Measurements from ENCODE around the gene SLX9. TPM values are rescaled to one million over a fixed set of nuclear protein-coding genes. Genes with fewer than 3 reads are reported as not detected.

The SLX9 gene
- total RNA-seq, 1 donor from 2014 or later, result 38.8 TPM

DNA sequence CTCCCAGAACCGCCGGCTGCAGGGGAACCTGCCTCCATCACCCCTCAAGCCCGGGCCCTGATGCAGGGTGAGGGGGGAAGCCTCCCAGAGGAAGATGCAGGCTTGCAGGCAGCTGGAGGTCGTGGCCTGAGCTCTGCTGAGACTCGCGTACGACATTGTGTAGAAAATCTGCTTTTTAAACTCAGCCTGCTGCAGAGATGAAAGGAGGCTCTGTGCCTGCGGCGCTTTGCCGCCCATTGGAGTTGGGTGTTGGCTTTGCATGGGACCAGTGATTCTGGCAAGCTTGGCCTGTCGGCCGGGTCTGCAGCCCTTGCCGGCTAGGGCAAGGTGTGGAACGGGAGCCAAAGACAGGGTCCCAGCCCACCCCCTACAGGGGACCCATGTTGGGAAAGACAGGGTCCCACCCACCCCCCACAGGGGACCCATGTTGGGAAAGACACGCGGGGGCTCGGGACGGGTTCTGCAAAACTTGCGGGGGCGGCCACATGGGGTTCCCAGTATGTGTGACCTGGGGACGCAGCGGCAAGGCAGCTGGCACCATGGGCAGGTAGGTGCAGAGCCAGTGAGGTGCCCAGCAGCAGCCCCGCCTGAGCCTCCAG lies 55.6 kb downstream of the SLX9 start:
- Histone ChIP-seq H3K4me3 (ENCODE audit: insufficient read depth, low read depth, low read length) (no peak overlapping the region), H3K4me2 (ENCODE audit: low read length) (no peak overlapping the region), H3K27me3 (ENCODE audit: insufficient read depth, low read length) (peaks cover 2% of the 10 kb centered on the region), H3K27ac (ENCODE audit: low read depth, low read length) (no peak overlapping the region), H3K79me2 (ENCODE audit: insufficient read depth, low read length) (no peaks in the 10 kb centered on the region), H3K9ac (ENCODE audit: low read length) (no peak overlapping the region), H3K36me3 (ENCODE audit: insufficient read depth, low read length) (no peaks in the 10 kb centered on the region), H3K4me1 (ENCODE audit: insufficient read depth, low read length) (no peaks in the 10 kb centered on the region), H3K9me3 (ENCODE audit: insufficient read depth, low read depth, low read length) (no peaks in the 10 kb centered on the region), H2AFZ (ENCODE audit: low read depth, low read length) (no peak overlapping the region), H4K20me1 (ENCODE audit: insufficient read depth, low read length) (no peaks in the 10 kb centered on the region)
- Mint-ChIP-seq H3K4me1 (ENCODE audit: low read depth, unreplicated experiment) (no peaks in the 10 kb centered on the region), H3K27ac (ENCODE audit: unreplicated experiment) (no peak overlapping the region), H3K9me3 (ENCODE audit: unreplicated experiment) (no peaks in the 10 kb centered on the region), H3K36me3 (ENCODE audit: low read depth, unreplicated experiment) (peaks cover 1% of the 10 kb centered on the region), H3K27me3 (ENCODE audit: low read depth, unreplicated experiment) (peaks cover 17% of the 10 kb centered on the region), H3K4me3 (ENCODE audit: unreplicated experiment) (no peak overlapping the region)
- FAIRE-seq (no peak), DNase-seq (ENCODE audit: low read depth) (no peak)
- TF ChIP-seq EZH2 (IDR thresholded peaks at IDR 0.05; ENCODE audit: insufficient read depth, low read length) (no peak), CTCF (IDR thresholded peaks at IDR 0.05; ENCODE audit: insufficient read depth, low read depth, low read length) (no peak)

DNA sequence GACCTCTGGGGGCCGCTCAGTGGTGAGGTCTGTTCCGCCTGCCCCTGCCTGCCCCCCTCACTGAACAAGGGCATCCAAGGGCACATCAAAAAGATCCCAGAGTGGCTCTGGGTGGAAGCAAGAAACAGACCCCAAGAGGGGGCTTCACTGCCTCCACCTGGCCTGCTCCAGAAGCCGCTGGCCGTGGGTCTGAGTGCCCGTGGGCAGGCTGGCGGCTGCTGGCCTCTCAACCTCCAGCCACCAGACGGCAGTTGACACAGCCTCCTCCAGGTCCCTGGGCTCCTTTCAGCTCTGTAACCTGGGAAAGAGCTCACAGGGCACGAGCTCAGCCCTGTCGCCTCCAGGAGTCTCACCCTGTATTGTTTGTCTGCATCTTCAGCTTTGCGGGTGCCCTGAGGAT lies 56.3 kb downstream of the SLX9 start:
- Mint-ChIP-seq H3K4me1 (ENCODE audit: low read depth, unreplicated experiment) (no peaks in the 10 kb centered on the region), H3K36me3 (ENCODE audit: low read depth, unreplicated experiment) (peaks cover 2% of the 10 kb centered on the region), H3K27ac (ENCODE audit: unreplicated experiment) (no peak overlapping the region), H3K27me3 (ENCODE audit: low read depth, unreplicated experiment) (peaks cover 17% of the 10 kb centered on the region), H3K4me3 (ENCODE audit: unreplicated experiment) (no peak overlapping the region), H3K9me3 (ENCODE audit: unreplicated experiment) (no peaks in the 10 kb centered on the region)
- Histone ChIP-seq H3K79me2 (ENCODE audit: insufficient read depth, low read length) (no peaks in the 10 kb centered on the region), H3K27ac (ENCODE audit: low read depth, low read length) (no peak overlapping the region), H3K36me3 (ENCODE audit: insufficient read depth, low read length) (no peaks in the 10 kb centered on the region), H3K4me2 (ENCODE audit: low read length) (no peak overlapping the region), H3K4me3 (ENCODE audit: insufficient read depth, low read depth, low read length) (no peak overlapping the region), H4K20me1 (ENCODE audit: insufficient read depth, low read length) (no peaks in the 10 kb centered on the region), H3K27me3 (ENCODE audit: insufficient read depth, low read length) (peaks cover 2% of the 10 kb centered on the region), H3K9ac (ENCODE audit: low read length) (no peak overlapping the region), H3K4me1 (ENCODE audit: insufficient read depth, low read length) (peaks cover 6% of the 10 kb centered on the region), H3K9me3 (ENCODE audit: insufficient read depth, low read depth, low read length) (no peaks in the 10 kb centered on the region), H2AFZ (ENCODE audit: low read depth, low read length) (no peak overlapping the region)
- DNase-seq (ENCODE audit: low read depth) (no peak), FAIRE-seq (no peak)
- TF ChIP-seq EZH2 (IDR thresholded peaks at IDR 0.05; ENCODE audit: insufficient read depth, low read length) (no peak), CTCF (IDR thresholded peaks at IDR 0.05; ENCODE audit: insufficient read depth, low read depth, low read length) (no peak)

DNA sequence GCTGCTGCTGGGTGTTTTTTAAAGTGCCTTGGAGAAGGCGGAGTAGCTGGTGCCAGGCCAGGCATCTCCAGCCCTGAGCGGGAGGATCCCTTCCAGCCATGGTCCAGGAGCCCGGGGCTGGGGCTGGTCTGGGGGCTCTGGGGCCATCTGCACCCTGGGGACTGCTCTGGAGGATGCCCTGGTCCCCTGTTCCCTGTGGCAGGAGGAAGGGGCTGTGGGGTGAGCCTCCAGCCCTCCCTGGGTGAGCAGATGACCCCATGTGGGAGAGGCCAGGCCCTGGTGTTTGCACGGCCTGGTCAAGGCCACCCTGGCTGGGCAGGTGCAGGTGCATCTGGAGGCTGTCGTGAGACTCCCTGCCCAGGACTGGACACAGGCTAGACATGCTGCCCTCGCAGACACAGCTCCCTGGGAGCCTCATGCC lies 56.7 kb downstream of the SLX9 start:
- Histone ChIP-seq H3K79me2 (ENCODE audit: insufficient read depth, low read length) (no peaks in the 10 kb centered on the region), H2AFZ (ENCODE audit: low read depth, low read length) (no peak overlapping the region), H3K4me3 (ENCODE audit: insufficient read depth, low read depth, low read length) (no peak overlapping the region), H3K27ac (ENCODE audit: low read depth, low read length) (no peak overlapping the region), H3K4me1 (ENCODE audit: insufficient read depth, low read length) (peaks cover 10% of the 10 kb centered on the region), H3K9me3 (ENCODE audit: insufficient read depth, low read depth, low read length) (no peaks in the 10 kb centered on the region), H4K20me1 (ENCODE audit: insufficient read depth, low read length) (no peaks in the 10 kb centered on the region), H3K9ac (ENCODE audit: low read length) (no peak overlapping the region), H3K4me2 (ENCODE audit: low read length) (no peak overlapping the region), H3K36me3 (ENCODE audit: insufficient read depth, low read length) (no peaks in the 10 kb centered on the region), H3K27me3 (ENCODE audit: insufficient read depth, low read length) (no peaks in the 10 kb centered on the region)
- TF ChIP-seq EZH2 (IDR thresholded peaks at IDR 0.05; ENCODE audit: insufficient read depth, low read length), result no peak
- TF ChIP-seq CTCF (IDR thresholded peaks at IDR 0.05; ENCODE audit: insufficient read depth, low read depth, low read length), result no peak
- no peak overlapping the region for H3K4me3 Mint-ChIP-seq (ENCODE audit: unreplicated experiment)
- no peak for FAIRE-seq
- H3K9me3 Mint-ChIP-seq (ENCODE audit: unreplicated experiment), result no peaks in the 10 kb centered on the region
- H3K36me3 Mint-ChIP-seq (ENCODE audit: low read depth, unreplicated experiment), result peaks cover 2% of the 10 kb centered on the region
- H3K27ac Mint-ChIP-seq (ENCODE audit: unreplicated experiment), result no peak overlapping the region
- no peak for DNase-seq (ENCODE audit: low read depth)
- H3K4me1 Mint-ChIP-seq (ENCODE audit: low read depth, unreplicated experiment), result no peaks in the 10 kb centered on the region
- H3K27me3 Mint-ChIP-seq (ENCODE audit: low read depth, unreplicated experiment), result peaks cover 17% of the 10 kb centered on the region

All from astrocyte (in vitro differentiated cells and primary cell).